Tibial nerve (tissue), 4 donors: Measurements from ENCODE around the gene CDK5R2.

Experiments
- EP300 ChIP-seq, 2 donors: sonication (generic); formaldehyde crosslinking; IDR thresholded peaks; one replicate each; pipeline ENCODE4 v1.6.1; 2017; ENCODE audit warnings: antibody characterized with exemption in 2 of 2, mild to moderate bottlenecking in 1 of 2
- POLR2A ChIP-seq, 2 donors: fragments of 450-650 bp; IDR thresholded peaks; one replicate each; pipeline ENCODE4 v1.6.1; 2017; ENCODE audit warnings: antibody characterized with exemption in 2 of 2, mild to moderate bottlenecking in 2 of 2, moderate library complexity in 2 of 2
- TF ChIP-seq, protein P1 (sequence below), 5 experiments: fragments of 200-600 bp in 3 of 5; fragments of 450-650 bp in 2 of 5; sonication (generic) in 3 of 5; IDR thresholded peaks; one replicate each; pipeline ENCODE4 v1.5.1; 2016 to 2019; ENCODE audit warnings: antibody characterized with exemption in 5 of 5, mild to moderate bottlenecking in 3 of 5, moderate library complexity in 2 of 5

DNA sequence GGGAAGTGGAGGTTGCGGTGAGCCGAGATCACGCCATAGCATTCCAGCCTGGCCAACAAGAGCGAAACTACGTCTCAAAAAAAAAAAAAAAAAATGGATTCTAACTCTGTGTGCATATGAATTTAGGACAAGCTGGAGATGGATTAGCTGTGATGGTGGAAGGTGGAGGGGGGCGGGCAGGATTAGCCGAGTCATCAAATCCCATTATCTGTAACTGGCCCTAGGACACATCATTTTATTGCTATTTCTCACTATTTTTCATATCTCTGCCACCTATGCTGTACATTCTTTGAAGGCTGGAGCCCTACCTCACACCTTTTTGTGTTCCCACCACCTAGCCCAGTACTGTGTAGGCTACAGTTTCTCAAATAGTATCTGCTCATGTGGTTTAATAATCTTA lies 7.3 kb upstream of the CDK5R2 start:
- TF ChIP-seq POLR2A (IDR thresholded peaks at IDR 0.05), result no peak
- TF ChIP-seq, protein P1, sequence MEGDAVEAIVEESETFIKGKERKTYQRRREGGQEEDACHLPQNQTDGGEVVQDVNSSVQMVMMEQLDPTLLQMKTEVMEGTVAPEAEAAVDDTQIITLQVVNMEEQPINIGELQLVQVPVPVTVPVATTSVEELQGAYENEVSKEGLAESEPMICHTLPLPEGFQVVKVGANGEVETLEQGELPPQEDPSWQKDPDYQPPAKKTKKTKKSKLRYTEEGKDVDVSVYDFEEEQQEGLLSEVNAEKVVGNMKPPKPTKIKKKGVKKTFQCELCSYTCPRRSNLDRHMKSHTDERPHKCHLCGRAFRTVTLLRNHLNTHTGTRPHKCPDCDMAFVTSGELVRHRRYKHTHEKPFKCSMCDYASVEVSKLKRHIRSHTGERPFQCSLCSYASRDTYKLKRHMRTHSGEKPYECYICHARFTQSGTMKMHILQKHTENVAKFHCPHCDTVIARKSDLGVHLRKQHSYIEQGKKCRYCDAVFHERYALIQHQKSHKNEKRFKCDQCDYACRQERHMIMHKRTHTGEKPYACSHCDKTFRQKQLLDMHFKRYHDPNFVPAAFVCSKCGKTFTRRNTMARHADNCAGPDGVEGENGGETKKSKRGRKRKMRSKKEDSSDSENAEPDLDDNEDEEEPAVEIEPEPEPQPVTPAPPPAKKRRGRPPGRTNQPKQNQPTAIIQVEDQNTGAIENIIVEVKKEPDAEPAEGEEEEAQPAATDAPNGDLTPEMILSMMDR (IDR thresholded peaks at IDR 0.05), result no peak
- TF ChIP-seq EP300 (IDR thresholded peaks at IDR 0.05), result no peak
